Measurements from ENCODE around the gene CCDC182.

The CCDC182 gene

DNA sequence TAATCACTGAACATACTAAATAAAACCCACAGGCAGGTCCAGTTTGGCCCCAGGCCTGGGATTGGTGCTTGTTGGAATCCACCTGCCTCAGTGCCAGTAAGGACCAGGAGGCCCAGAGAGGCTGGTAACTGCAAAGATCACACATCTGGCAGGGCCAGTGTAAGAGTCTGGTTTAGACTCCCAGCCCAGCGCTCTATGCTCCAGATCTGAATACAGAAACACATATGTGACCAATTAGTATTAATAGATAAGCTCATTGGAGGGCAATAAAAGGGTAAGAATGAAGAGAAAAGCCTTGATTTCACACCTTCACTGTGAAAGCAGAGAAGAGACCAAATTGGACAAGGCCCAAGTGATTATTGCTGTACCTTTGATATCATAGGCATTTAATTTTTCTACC, 13.6 kb upstream of the CCDC182 start:
- TF ChIP-seq ZNF530 (tag by site-specific recombination; IDR thresholded peaks at IDR 0.05; ENCODE audit: low read depth): no peak
- TF ChIP-seq ZNF302 (tag by site-specific recombination; IDR thresholded peaks at IDR 0.05; ENCODE audit: low read depth): no peak
- TF ChIP-seq ZNF175 (tag by site-specific recombination; IDR thresholded peaks at IDR 0.05): no peak
- no peak for TF ChIP-seq ZNF121 (tag by site-specific recombination; IDR thresholded peaks at IDR 0.05)
- TF ChIP-seq ZNF785 (tag by site-specific recombination; IDR thresholded peaks at IDR 0.05): no peak
- no peak for TF ChIP-seq ZFP41 (tag by site-specific recombination; IDR thresholded peaks at IDR 0.05; ENCODE audit: borderline replicate concordance)
- no peak for TF ChIP-seq ZNF341 (tag by site-specific recombination; IDR thresholded peaks at IDR 0.05; ENCODE audit: low read depth)
- TF ChIP-seq ZNF621 (tag by site-specific recombination; IDR thresholded peaks at IDR 0.05): no peak
- no peak for TF ChIP-seq YY1 (tag by site-specific recombination; IDR thresholded peaks at IDR 0.05)
- no peak for TF ChIP-seq ZNF521 (tag by site-specific recombination; IDR thresholded peaks at IDR 0.05)
- H3K4me3 ChIP-seq (ENCODE audit: low read depth, low read length): no peak overlapping the region
- no peaks in the 10 kb centered on the region for H3K9me3 ChIP-seq (ENCODE audit: control insufficient read depth, insufficient read depth, low read depth, low read length)
- H3K4me1 ChIP-seq (ENCODE audit: control insufficient read depth, insufficient read depth, low read length): no peaks in the 10 kb centered on the region
- CTCF ChIA-PET: interaction anchor here (0.6 to 3.8 kb wide), 6 partner anchors 12 to 965 kb away, joined by 3 to 23 read pairs (median 4); no protein-coding TSS in a partner anchor
- no peak overlapping the region for H3K27ac ChIP-seq (ENCODE audit: extremely low read depth, low read depth, low read length)
- POLR2A ChIA-PET: no interaction called here
- no peaks in the 10 kb centered on the region for H3K36me3 ChIP-seq (ENCODE audit: control insufficient read depth in 2 of 2, insufficient read depth in 1 of 2, low read length in 2 of 2)

DNA sequence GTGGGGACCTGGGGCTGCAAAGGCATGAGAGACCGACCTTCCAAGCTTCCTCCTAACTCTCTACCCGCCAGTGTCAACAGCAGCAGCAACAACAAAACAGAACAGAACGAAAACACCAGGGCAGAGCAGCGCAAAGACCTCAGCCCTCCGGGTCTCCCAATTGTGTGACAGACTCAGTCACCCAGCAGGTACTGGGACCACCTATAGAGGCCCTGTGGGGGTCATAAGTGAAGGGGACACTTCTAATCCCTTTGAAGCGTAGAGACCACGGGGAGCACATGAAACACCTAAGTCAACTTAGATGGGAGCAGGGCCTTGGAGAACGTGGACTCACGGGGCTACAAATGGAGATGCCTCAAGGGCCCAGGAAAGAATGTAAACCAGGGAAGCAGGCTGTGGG, 12.6 kb upstream of the CCDC182 start:
- Histone ChIP-seq H3K4me1 (ENCODE audit: control insufficient read depth, insufficient read depth, low read length) (no peaks in the 10 kb centered on the region), H3K27ac (ENCODE audit: extremely low read depth, low read depth, low read length) (no peak overlapping the region), H3K4me3 (ENCODE audit: low read depth, low read length) (no peak overlapping the region), H3K9me3 (ENCODE audit: control insufficient read depth, insufficient read depth, low read depth, low read length) (no peaks in the 10 kb centered on the region), H3K36me3 (ENCODE audit: control insufficient read depth in 2 of 2, insufficient read depth in 1 of 2, low read length in 2 of 2) (no peaks in the 10 kb centered on the region)
- TF ChIP-seq ZIC2 (tag by site-specific recombination; IDR thresholded peaks at IDR 0.05) (peak; percentile 67), ZNF544 (tag by site-specific recombination; IDR thresholded peaks at IDR 0.05) (no peak)
- CTCF ChIA-PET: interaction anchor here (0.6 to 3.8 kb wide), 4 partner anchors 11 to 624 kb away, joined by 3 to 23 read pairs (median 7); no protein-coding TSS in a partner anchor
- POLR2A ChIA-PET: interaction anchor here (0.6 kb wide), 1 partner anchor 13 kb away, joined by 3 read pairs; no protein-coding TSS in a partner anchor

DNA sequence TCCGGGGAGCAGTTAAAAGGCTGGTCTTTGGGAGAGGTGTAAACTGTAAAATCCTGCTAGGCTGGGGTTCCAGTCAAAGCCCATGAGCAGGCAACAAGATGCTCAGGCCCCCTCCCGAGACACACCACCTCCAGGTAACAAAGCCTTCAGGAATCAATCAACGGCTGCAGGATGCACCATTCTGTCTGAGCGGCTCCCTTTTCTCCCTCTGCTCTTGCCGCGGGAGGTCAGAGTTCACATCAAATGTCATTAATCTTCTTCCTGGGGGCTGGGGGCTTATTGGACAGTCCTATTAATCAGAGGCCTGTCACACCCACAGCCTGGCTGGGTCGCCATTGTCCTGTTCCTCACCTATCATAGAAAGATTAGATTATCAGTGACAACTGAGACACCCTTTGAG, 11.9 kb upstream of the CCDC182 start:
- no peak for TF ChIP-seq TCF7L2 (IDR thresholded peaks at IDR 0.05; ENCODE audit: borderline replicate concordance, low read depth, low read length)
- TF ChIP-seq, protein P1, sequence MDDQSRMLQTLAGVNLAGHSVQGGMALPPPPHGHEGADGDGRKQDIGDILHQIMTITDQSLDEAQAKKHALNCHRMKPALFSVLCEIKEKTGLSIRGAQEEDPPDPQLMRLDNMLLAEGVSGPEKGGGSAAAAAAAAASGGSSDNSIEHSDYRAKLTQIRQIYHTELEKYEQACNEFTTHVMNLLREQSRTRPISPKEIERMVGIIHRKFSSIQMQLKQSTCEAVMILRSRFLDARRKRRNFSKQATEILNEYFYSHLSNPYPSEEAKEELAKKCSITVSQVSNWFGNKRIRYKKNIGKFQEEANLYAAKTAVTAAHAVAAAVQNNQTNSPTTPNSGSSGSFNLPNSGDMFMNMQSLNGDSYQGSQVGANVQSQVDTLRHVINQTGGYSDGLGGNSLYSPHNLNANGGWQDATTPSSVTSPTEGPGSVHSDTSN (CRISPR knock-in tag; IDR thresholded peaks at IDR 0.05): no peak
- TF ChIP-seq HOXC10 (CRISPR knock-in tag; IDR thresholded peaks at IDR 0.05): no peak
- no peak for TF ChIP-seq ZNF350 (tag by site-specific recombination; IDR thresholded peaks at IDR 0.05)
- no peak for TF ChIP-seq ZNF214 (tag by site-specific recombination; IDR thresholded peaks at IDR 0.05; ENCODE audit: borderline replicate concordance)
- no peak for TF ChIP-seq ZBTB7A (tag by site-specific recombination; IDR thresholded peaks at IDR 0.05; ENCODE audit: low read depth)
- TF ChIP-seq ZNF426 (tag by site-specific recombination; IDR thresholded peaks at IDR 0.05): no peak
- Histone ChIP-seq H3K9me3 (ENCODE audit: control insufficient read depth, insufficient read depth, low read depth, low read length) (no peaks in the 10 kb centered on the region), H3K36me3 (ENCODE audit: control insufficient read depth in 2 of 2, insufficient read depth in 1 of 2, low read length in 2 of 2) (no peaks in the 10 kb centered on the region), H3K27ac (ENCODE audit: extremely low read depth, low read depth, low read length) (no peak overlapping the region), H3K4me1 (ENCODE audit: control insufficient read depth, insufficient read depth, low read length) (no peaks in the 10 kb centered on the region), H3K4me3 (ENCODE audit: low read depth, low read length) (no peak overlapping the region)
- ChIA-PET POLR2A (no interaction called here), CTCF (interaction anchor here (0.6 to 3.8 kb wide), 4 partner anchors 10 to 624 kb away, joined by 3 to 23 read pairs (median 7); no protein-coding TSS in a partner anchor)
